ENCODE results near the gene ACACB. TPM values are rescaled to one million over a fixed set of nuclear protein-coding genes. Genes with fewer than 3 reads are reported as not detected.

ACACB gene
- total and polyA plus RNA-seq, 2 experiments from 2014 or later, result 6.2 to 15.4 TPM

DNA sequence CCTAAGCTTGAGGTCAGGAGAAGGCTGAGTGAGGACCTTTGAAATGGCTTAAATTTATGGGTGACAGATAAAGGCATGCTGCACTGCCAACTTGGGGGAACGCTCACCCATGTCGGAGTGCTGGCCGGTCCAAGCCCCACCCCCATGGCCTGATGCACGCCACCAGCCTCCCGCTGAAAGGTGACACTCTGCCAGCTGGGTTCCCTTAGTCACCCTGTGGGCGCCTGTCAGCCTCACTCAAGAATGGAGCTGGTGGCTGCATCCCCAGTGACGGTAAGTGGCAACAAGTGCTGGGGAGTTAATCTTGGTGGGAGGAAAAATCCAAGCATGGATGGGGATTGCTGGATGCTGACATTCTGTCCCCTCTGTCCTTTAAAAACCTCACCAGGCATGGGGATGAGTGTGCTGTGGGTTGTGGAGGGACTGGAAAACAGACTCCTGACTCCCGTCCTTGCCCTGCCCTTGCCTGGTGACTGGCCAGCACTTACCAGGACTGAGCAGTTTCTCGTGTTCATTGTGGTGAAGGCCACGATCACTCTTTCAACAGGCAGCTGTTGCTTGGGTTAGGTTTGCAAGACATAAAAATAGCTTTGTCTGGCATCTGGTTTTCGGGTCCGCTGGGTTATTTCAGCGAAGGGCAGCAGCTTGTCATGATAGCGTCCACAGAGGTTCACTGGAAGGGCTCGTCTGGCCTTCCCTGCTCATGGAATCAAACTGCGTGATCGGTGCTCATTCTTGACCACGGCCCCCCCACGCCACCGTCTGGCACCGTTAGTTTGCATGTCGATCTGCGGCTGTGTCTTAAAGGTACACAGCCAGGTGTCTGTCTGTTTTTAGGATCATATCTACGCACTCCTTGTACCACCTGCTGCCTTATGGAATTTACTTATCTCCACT lies 15.0 kb downstream of the ACACB start:
- no peaks in the 10 kb centered on the region for H3K4me1 ChIP-seq (ENCODE audit: insufficient read depth)
- no peaks in the 10 kb centered on the region for H3K79me2 ChIP-seq (replicated peaks; ENCODE audit: insufficient read depth)
- peak; percentile 20 for DNase-seq (ENCODE audit: low spot score)
- H3K4me2 ChIP-seq, result no peak overlapping the region
- no peaks in the 10 kb centered on the region for H3F3A ChIP-seq (replicated peaks; ENCODE audit: low read depth)
- H3K27me3 ChIP-seq (ENCODE audit: insufficient read depth), result no peaks in the 10 kb centered on the region
- Mint-ChIP-seq H3K27ac (no peak overlapping the region), H3K36me3 (ENCODE audit: low read depth) (no peaks in the 10 kb centered on the region; the same call in 1 of the 3 replicates), H3K4me1 (peaks cover 4% of the 10 kb centered on the region), H3K27me3 (ENCODE audit: insufficient read depth, low read depth, poor library complexity) (peaks cover 4% of the 10 kb centered on the region), H3K4me3 (no peak overlapping the region), H3K9me3 (peaks cover 10% of the 10 kb centered on the region; the same call in 2 of the 3 replicates)
- TF ChIP-seq, protein P1, sequence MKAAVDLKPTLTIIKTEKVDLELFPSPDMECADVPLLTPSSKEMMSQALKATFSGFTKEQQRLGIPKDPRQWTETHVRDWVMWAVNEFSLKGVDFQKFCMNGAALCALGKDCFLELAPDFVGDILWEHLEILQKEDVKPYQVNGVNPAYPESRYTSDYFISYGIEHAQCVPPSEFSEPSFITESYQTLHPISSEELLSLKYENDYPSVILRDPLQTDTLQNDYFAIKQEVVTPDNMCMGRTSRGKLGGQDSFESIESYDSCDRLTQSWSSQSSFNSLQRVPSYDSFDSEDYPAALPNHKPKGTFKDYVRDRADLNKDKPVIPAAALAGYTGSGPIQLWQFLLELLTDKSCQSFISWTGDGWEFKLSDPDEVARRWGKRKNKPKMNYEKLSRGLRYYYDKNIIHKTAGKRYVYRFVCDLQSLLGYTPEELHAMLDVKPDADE (IDR thresholded peaks at IDR 0.05), result no peak
- no peak for TF ChIP-seq ZNF331 (CRISPR knock-in tag; IDR thresholded peaks at IDR 0.05; ENCODE audit: low read depth)
- TF ChIP-seq REST (IDR thresholded peaks at IDR 0.05; ENCODE audit: unreplicated experiment), result no peak
- no peak for TF ChIP-seq STAT1 (IDR thresholded peaks at IDR 0.05; ENCODE audit: unreplicated experiment)
- no peak for TF ChIP-seq EZH2phosphoT487 (IDR thresholded peaks at IDR 0.05; ENCODE audit: unreplicated experiment)
- TF ChIP-seq EZH2 (IDR thresholded peaks at IDR 0.05; ENCODE audit: low read depth, unreplicated experiment), result no peak
- no peak for TF ChIP-seq NANOG (IDR thresholded peaks at IDR 0.05; ENCODE audit: borderline replicate concordance)
- no peak for TF ChIP-seq POLR2AphosphoS5 (IDR thresholded peaks at IDR 0.05; ENCODE audit: low read depth)
- TF ChIP-seq, protein P2, sequence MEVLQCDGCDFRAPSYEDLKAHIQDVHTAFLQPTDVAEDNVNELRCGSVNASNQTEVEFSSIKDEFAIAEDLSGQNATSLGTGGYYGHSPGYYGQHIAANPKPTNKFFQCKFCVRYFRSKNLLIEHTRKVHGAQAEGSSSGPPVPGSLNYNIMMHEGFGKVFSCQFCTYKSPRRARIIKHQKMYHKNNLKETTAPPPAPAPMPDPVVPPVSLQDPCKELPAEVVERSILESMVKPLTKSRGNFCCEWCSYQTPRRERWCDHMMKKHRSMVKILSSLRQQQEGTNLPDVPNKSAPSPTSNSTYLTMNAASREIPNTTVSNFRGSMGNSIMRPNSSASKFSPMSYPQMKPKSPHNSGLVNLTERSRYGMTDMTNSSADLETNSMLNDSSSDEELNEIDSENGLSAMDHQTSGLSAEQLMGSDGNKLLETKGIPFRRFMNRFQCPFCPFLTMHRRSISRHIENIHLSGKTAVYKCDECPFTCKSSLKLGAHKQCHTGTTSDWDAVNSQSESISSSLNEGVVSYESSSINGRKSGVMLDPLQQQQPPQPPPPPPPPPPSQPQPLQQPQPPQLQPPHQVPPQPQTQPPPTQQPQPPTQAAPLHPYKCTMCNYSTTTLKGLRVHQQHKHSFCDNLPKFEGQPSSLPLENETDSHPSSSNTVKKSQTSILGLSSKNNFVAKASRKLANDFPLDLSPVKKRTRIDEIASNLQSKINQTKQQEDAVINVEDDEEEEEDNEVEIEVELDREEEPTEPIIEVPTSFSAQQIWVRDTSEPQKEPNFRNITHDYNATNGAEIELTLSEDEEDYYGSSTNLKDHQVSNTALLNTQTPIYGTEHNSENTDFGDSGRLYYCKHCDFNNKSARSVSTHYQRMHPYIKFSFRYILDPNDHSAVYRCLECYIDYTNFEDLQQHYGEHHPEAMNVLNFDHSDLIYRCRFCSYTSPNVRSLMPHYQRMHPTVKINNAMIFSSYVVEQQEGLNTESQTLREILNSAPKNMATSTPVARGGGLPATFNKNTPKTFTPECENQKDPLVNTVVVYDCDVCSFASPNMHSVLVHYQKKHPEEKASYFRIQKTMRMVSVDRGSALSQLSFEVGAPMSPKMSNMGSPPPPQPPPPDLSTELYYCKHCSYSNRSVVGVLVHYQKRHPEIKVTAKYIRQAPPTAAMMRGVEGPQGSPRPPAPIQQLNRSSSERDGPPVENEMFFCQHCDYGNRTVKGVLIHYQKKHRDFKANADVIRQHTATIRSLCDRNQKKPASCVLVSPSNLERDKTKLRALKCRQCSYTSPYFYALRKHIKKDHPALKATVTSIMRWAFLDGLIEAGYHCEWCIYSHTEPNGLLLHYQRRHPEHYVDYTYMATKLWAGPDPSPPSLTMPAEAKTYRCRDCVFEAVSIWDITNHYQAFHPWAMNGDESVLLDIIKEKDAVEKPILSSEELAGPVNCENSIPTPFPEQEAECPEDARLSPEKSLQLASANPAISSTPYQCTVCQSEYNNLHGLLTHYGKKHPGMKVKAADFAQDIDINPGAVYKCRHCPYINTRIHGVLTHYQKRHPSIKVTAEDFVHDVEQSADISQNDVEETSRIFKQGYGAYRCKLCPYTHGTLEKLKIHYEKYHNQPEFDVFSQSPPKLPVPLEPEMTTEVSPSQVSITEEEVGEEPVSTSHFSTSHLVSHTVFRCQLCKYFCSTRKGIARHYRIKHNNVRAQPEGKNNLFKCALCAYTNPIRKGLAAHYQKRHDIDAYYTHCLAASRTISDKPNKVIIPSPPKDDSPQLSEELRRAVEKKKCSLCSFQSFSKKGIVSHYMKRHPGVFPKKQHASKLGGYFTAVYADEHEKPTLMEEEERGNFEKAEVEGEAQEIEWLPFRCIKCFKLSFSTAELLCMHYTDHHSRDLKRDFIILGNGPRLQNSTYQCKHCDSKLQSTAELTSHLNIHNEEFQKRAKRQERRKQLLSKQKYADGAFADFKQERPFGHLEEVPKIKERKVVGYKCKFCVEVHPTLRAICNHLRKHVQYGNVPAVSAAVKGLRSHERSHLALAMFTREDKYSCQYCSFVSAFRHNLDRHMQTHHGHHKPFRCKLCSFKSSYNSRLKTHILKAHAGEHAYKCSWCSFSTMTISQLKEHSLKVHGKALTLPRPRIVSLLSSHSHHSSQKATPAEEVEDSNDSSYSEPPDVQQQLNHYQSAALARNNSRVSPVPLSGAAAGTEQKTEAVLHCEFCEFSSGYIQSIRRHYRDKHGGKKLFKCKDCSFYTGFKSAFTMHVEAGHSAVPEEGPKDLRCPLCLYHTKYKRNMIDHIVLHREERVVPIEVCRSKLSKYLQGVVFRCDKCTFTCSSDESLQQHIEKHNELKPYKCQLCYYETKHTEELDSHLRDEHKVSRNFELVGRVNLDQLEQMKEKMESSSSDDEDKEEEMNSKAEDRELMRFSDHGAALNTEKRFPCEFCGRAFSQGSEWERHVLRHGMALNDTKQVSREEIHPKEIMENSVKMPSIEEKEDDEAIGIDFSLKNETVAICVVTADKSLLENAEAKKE (CRISPR knock-in tag; IDR thresholded peaks at IDR 0.05), result no peak
- TF ChIP-seq JUNB (IDR thresholded peaks at IDR 0.05; ENCODE audit: unreplicated experiment), result no peak
- TF ChIP-seq CTCF (conservative IDR thresholded peaks at IDR 0.05; ENCODE audit: low read depth in 2 of 2), result no peak
- no peaks in the 10 kb centered on the region for H3K36me3 ChIP-seq (ENCODE audit: insufficient read depth)
- peak overlapping the region; percentile 52; the same call in 1 of the 2 replicates for H2AFZ ChIP-seq
- H3K4me3 ChIP-seq, result no peak overlapping the region
- no peak overlapping the region for H3K27ac ChIP-seq (ENCODE audit: low read depth)
- ATAC-seq, result peak; percentile 67
- H4K20me1 ChIP-seq (replicated peaks; ENCODE audit: insufficient read depth), result no peaks in the 10 kb centered on the region
- H3K9me2 ChIP-seq (ENCODE audit: insufficient read depth), result no peaks in the 10 kb centered on the region

Data from GM23338 (cell line).